Stimulated activated CD4-positive, alpha-beta T cell treated with anti-CD3 and anti-CD28 coated beads, Interleukin-2, amount 100 ng/mL, for 24 hours (primary cell): Measurements from ENCODE around the gene NCKAP5L.
"Not testable (repeated sequence)": the region's sequence is repeated elsewhere in the genome, so short reads cannot be mapped to it uniquely, and the experiment has no call there.

ENCODE experiments used
- DNase-seq, 2 donors: peaks; one replicate each; pipeline ENCODE4 v3.0.0-alpha.2; 2020

The NCKAP5L gene

DNA sequence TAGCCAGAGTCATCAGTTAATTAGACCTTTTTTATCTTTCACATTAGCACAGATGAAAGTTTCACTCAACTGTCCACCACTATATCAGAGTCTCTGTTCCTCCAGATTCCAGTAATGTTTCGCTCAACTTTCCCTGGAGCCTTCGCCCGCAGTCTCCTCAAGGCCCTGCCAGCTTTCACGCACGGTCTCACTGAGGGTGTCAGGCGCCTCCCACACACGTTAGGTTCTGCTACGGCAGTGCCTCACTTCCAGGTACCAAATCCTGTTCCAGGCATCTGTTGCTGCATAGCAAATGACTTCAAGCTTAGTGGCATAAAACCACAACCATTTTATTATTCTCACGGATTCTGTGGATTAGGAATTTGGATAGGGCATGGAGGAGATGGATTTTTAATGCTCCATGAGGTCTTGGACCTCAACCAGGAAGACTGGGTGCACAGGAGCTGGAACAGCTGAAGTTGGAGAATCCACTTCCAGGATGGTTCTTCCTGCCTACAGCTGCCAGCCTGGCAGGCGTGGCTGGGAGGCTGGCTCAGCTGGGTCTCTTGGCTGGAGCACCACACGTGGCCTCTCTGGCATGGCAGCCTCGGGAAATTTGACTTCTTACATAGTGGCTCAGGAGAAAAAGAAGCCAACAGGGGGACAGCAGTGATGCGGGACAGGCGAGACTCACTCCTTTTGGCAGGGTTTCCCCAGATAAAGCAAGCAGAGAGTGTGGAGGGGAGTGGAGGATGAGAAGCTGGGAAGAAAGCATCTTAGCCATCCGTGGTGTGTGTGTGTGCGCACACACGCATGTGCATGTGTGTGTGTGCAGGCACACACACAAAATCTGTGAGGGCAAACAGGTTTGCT lies 36.0 kb upstream of the NCKAP5L start:
- DNase-seq, result no peak

GRCh38 chr12:49860921-49861320 lies 32.7 kb upstream of the NCKAP5L start:
- not testable (repeated sequence) for DNase-seq

- DNase-seq, result not testable (repeated sequence)
These were observed 27.7 kb upstream of the NCKAP5L start for GRCh38 chr12:49855890-49856289.

- DNase-seq, result no peak
These were observed 26.8 kb upstream of the NCKAP5L start for GRCh38 chr12:49854976-49855375.

- no peak for DNase-seq
These were observed 25.5 kb upstream of the NCKAP5L start for GRCh38 chr12:49853671-49854070.

DNA sequence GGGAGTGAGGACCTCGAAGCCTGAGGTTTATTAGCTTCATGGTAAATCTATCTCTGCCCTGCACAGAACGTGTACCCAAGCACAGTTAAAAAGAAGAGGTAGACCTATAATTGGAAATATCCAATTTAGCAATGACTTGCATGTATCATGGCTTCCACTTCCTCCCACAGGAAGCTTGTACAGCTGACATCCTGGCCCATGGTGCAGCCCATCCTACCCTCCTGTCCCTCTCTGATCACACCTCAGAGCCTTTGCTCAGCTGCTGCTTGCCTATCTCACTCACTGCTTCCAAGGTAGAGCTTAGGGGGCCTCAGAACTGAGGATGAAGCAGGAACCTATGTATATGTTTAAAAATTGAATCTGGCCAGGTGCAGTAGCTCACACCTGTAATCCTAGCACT lies 18.9 kb upstream of the NCKAP5L start:
- no peak for DNase-seq

DNA sequence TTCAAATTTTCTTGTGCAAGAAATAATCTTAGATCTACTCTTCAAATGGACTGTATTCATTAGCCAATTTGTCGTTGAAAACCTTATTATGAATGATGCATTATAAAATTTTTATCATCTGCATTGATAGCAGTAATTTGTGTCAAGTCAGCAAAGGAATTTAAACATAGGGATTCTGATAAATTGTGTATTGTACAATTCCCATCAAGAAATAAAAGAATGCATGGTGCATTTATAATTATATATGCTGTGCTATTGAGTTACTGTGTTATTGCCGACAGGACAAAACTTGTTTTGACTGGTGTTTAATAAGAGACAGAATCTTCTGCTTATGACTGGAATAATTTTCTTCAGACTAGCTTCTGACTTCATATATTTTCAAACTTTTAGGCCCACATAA lies 17.8 kb upstream of the NCKAP5L start:
- DNase-seq, result no peak

DNA sequence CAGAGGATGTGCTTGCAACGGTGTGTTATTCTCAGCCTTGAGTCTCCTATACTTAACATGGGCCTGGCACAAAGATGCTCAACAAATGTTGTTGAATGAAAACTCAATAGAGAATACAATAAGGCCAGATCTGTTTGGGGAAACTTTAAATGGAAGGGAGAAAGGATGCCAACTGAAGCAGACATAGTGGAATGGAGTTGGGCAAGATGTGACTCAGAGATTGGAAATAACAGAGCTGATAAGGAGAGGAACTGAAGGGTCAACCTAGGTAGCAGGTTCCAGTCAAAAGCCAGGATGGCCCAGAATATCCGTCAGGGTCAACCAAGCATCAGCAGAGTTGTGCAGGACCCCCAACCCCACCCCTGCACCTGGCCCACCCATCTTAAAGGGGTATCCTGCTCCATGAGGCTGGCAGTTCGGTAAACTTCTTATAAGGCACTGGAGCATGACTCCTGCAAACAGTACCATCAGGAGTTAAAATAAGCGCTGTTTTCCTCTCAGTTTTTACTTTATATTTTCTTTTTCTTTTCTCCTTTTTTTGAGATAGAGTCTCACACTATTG lies 15.7 kb upstream of the NCKAP5L start:
- no peak for DNase-seq

DNA sequence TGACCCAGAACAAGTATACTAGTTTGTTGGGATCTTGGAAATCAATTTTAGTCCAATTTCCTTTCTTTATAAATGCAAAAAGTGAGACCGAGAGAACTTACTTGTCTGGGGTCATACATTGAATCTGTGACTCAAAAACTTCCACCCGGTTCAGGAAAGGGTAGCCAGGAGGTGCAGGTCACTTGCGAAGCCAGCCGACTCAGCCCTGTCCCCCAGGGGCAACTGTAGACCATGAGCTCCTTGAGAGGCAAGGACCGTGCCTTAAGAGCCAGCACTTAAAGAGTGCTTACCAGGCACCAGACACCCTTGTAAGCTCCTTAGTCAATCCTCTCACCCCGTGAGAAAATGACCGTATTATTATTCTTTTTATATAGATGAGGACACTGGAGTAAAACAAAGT lies 15.2 kb upstream of the NCKAP5L start:
- no peak for DNase-seq

GRCh38 chr12:49842519-49843352 lies 14.5 kb upstream of the NCKAP5L start, which contains the start of gene BCDIN3D:
Gene BCDIN3D, minus strand, starts transcription at chr12:49843106. Its CDS starts 19 bp downstream, at chr12:49843087.
- DNase-seq, result peak; percentile 96 to 97

DNA sequence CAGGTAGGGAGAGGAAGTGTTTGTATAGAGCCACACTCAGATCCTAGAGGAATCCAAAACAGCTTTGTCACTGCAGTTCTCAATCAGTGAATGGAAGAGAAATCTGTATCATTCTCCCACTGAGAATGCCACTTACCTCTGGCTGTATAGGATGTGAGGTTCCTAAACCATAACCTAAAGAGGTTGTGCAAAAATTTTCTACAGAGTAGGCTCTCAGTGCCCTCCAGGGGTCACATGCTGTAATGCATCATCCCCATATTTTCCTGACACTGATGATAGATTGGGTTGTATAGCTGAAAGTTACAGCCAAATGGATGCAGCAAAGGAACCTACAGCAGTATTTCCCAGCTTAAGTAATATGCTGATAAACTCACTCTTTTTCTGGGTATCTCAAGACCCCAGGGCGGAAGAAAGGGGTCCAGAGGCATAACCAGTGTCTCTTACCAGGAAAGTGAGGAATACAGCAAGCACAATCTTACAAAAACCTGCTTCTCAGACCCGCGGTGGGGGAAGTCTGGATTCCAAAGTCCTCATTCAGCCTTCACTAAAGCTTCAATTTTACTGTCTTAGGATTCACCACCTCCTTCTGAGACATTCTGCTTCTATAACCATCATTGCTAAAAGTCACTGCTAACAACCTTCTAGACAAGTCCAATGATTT lies 10.9 kb upstream of the NCKAP5L start:
- no peak for DNase-seq

DNA sequence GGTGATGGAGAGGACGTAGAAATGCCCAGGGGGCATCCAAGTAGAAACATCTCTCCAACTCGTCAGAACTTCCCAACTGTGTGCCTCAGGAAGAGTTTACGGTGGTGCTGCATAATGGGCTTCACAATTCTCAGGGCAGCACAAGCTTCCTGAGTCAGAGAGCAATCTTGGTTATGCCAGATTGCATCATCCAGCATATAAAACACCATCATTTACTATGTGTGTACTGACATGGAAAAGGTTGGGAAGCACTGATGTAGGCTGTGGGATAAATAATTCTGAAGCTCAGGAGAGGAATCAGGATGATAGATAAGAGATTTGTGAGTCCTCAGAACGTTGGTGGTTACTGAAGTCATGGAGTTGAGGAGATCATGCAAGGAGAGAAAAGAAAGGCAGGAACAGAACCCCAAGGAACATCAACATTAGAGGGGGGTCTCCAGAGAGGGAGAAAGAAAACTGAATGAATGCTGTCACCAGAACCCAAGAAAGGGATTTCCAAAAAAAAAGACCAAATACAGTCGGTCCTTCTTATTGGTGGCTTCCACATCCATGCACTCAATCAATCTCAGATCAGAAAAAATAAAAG lies 4.7 kb upstream of the NCKAP5L start:
- no peak for DNase-seq

GRCh38 chr12:49831717-49832116 lies 3.5 kb upstream of the NCKAP5L start:
- no peak for DNase-seq

DNA sequence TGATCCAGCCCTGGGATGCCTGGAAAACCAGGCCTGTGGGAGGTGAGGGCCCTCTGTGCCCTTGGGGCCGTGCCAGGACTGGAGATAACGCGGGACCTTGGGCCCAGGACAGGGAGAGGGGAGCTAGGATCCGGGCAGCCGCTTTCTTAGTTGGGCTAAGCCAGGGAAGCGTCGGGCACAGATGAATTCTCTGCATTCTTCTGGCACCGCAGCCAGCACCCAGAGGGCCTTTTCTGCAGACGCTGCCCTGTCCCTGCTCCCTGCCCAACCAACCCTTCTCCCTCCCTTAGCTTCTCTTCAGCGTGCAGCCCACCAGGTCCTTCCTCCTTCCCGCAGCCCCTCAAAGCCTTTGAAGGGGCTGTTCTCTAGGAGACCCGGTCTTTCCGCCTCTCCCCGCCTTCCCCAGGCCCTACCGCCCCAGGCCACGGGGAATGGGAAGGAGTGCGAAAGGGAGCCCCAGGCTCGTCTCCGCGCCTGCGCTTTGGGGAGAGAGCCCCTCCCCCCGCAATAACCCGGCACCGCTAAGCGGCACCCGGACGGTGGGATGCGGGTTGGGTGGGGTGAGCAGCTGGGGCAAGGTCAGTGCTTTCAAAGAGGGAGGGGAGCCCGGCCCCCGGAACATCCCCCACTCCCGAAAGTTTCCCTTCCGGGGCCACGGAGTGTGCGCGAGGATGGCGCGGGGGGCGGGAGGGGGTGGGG lies 663 bp downstream of the NCKAP5L start:
- peak; percentile 59 to 62 for DNase-seq

DNA sequence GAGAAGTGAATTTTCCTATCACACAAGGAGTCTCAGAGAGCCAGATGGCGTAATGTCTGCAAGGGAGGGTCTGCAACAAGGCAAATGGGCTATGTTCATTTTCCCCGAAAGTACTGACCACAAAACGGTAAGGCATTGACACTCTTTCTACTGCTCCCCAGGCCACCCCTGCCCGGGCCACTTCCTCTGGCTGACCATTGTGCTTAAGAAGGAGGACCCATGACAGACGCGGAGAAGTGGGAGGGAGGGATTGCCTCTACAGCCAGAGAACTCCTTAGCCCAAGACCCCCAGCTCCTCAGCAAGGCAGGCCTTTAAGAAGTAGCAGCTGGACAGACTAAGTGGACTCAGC lies 1.2 kb downstream of the NCKAP5L start:
- DNase-seq, result no peak

DNA sequence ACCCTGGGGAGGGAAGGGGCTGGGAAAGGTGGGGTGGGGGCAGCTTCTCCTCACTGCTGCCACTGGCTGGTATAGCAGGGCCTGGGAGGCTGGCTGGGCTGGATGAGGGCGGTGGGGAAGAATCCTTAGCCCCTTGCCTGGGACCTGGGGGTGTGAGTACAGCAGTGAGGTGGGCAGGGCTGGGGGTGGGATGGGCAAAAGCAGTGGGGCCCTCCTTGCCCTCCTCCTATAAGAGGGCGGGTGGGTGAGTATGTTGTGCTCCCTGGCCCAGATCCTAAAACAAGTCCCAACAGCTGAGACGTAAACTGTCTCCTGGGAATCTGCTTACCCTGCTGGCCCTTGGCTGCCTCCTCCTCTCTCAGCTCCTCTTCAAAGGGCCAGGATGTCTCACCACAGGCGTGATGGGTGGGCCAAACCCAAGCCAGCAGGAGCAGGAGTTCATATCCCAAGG lies 2.2 kb downstream of the NCKAP5L start:
- no peak for DNase-seq

DNA sequence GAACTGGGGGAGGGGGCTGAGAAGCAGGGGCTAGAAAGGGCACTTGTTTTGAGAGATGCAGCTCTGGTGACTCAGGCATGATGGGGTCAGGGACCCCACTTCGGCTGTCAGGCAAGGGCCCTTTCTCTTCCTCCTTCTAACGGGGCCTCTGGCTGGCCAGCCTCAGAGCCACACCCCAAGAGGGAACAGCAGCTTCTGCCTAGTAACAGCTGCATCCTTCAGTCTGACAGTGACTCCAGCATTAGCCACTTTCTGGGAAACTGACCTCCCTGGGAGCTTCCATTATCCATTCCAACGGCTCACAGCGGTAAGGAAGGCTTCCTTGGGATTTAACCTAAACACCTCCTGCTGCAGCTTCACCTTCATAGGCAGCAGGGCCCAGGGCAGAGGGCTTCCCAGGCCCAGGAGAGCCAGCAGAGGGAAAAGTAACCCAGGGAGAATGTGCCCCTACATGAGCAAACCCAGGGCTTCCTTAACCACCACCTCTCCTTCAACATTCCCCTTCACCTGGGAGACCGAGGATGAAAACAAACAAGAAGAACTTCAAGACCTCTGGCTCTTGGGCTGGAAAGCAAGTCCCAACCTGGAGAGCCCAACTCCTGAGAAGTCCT lies 2.7 kb downstream of the NCKAP5L start:
- no peak for DNase-seq

DNA sequence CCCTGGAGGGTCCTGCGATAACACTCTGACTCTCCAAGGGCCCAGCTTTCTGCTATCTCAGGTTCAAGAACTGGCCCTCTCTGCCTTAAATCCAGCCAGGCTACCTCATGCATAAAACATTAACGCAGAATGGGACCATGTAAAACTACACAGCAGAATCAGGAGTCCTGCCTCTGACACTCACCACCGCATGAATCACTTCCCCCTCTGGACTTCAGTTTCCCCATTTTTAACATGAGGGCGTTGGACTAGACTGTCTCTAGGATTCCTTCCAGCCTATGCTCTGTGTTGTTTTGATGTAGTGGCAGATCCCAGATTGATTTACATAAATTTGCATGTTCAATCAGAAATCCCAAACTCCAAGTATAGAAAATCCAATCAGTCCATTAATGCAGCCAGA lies 3.3 kb downstream of the NCKAP5L start:
- DNase-seq, result no peak

DNA sequence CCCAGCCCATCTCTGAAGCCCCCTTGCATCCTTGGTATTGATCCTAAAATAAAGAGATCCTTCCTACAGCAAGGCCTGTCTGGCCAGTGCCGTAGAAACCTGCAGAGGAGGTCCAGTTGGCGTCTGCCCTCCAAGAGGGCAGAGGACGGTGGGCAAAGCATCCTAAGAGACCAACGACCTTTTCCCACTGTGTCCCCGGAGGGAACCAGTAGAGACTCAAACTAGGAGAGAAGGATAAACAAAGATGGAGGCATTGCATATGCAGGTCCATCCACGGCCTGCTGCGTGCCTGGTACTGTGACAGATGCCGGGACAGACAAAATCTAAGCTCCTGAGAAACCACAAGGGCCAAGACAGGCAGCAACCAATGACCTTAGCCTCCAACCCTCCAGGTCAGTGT lies 3.8 kb downstream of the NCKAP5L start:
- DNase-seq, result no peak

DNA sequence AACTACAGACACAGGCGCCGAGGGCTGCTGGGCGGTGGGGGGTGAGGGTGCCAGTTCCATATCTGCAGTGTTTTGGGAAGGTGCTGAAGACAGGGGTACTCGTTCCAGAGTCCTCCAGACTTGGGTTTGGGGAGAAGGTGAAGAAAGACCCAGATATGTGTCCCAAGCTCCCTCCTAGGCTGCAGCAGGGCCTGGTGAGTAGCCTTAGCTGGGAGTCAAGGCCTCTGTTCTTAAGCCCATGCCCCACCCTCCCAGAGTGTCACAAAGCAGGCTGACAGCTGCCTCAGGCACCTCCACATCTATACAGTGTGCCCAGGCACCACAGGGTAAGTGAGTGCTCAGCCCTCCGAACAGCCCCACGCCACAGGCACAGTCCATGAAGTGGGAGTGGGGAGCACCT lies 4.3 kb downstream of the NCKAP5L start:
- no peak for DNase-seq

- DNase-seq, result no peak
These were observed 4.9 kb downstream of the NCKAP5L start for GRCh38 chr12:49823350-49823749.
